HG03097 (cell line): ENCODE data around the gene HECW1.
"Not testable (repeated sequence)": the region's sequence is repeated elsewhere in the genome, so short reads cannot be mapped to it uniquely, and the experiment has no call there.

Experiments
- ATAC-seq: cut with Tn5 transposase; IDR thresholded peaks from one replicate; pipeline ENCODE4 v1.9.1; 2021; ENCODE audit not compliant: unreplicated experiment, low FRiP score

HECW1 gene

DNA sequence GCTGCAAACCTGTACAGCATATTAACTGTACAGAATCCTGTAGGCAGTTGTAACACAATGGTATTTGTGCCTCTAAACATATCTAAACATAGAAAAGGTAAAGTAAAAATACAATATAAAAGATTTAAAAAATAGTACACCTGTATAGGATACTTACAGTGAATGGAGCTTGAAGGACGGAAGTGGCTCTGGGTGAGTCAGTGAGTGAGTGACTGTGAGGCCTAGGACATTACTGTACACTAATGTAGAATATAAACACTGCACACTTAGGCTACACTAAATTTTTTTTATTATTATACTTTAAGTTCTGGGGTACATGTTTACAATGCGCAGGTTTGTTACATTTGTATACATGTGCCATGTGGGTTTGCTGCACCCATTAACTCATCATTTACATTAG lies 373.1 kb downstream of the HECW1 start:
- no peak for ATAC-seq

DNA sequence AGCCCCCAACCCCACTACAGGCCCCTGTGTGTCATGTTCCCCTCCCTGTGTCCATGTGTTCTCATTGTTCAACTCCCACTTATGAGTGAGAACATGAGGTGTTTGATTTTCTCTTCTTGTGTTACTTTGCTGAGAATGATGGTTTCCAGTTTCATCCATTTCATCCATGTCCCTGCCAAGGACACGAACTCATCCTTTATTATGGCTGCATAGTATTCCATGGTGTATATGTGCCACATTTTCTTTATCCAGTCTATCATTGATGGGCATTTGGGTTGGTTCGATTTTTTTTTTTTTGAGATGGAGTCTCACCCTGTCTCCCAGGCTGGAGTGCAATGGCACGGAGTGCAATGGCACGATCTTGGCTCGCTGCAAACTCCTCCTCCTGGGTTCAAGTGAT lies 373.6 kb downstream of the HECW1 start:
- not testable (repeated sequence) for ATAC-seq

DNA sequence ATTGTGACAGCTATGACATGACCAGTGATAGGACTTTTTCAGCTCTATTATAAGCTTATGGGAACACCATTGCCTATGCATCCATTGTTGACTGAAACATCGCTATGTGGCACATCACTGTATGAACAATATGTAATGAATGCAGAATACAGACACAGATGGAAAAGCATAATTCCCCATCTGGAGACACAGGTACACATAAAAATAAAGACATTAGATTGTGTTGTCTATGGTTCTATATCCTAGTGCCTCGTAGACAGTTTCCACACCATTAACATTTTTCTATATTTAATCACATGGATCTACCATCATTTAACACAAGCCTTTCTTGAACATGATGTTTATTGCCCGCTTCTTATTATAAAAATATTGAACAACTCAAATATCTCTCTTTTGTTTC lies 374.2 kb downstream of the HECW1 start:
- ATAC-seq, result no peak

DNA sequence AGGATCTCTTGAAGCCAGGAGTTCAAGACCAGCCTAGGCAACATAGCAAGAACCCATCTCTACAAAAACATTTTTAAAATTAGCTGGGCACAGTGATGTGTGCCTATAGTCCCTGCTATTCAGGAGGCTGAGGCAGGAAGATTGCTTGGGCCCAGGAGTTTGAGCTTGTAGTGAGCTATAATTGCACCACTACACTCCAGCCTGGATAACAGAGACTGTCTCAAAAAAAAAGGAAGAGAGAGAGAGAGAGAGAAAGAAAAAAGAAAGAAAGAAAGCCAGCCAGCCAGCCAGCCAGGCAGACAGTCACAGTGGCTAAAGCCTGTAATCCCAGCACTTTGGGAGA lies 375.3 kb downstream of the HECW1 start:
- ATAC-seq, result no peak

DNA sequence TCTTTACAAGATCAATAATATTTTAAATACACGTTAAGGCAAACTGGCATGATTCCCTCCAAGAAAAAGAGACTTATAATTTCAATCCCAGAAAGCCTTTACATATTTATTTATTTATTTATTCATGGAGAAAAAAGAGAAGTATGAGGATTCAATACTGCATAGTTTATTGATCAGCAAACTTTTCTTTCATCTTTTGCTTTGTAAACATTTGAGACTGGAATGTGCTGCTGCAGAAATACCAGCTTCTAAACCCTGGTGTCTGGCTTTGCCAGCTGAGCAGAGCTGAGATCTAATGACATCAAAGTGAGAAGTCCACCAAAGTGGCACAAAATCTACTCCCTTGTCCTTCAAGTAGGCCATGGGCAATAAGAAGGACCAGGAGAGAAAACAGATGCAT lies 376.8 kb downstream of the HECW1 start:
- ATAC-seq, result no peak

DNA sequence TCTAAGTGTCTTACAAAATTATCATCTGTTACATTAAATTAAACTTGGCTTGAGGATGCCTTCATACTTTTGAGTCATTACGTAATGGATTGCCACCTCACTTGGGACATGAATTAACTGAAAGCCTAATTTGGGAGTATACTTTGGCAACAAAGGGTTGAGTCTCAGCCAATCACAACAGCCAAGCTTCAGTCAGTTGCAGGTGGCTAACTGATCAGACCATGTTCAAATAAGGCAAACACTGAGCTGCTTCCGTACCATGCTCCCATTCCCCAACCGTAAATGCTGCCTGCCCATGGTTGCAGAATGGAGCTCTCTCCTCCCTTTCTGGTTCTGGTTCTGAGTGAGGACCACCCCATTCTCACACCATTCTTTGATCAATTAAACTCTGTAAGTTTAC lies 377.6 kb downstream of the HECW1 start:
- ATAC-seq, result no peak

DNA sequence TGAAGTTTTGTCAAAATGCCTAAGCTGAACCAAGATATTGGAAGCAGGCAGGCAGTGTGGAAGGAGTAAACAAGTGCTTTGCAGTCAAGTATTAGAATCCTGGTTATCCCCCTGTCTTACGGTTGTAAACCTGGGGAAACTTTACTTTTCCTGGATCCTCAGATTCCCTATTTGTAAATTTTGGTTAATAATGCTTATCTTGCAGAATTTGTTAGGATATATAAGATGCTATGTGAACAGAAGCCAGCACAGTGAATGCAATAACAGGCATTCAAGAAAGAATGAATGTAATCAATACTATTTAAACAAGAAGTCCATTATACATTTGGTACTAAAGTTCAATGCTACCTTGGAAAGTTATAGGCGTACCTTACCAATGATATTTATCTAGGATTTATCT lies 378.7 kb downstream of the HECW1 start:
- ATAC-seq, result no peak

DNA sequence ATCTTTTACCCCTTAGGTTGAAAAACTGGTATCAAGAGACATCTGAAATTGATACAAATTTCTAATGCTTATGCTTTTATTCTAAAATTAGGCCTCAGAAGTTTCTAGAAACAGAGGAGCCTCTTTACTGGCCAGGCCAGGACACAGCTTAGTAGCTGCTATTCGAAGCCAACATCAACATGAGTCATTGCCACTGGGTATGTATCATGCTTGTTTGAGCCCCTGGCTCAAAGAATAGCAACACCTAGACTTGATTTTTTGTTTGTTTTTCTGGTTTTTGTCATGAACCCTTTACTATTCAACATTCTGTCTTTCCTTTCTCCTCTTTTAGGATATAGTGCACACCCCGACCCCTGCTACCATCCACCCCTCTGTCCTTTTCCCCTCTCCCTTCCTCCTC lies 379.5 kb downstream of the HECW1 start:
- no peak for ATAC-seq

DNA sequence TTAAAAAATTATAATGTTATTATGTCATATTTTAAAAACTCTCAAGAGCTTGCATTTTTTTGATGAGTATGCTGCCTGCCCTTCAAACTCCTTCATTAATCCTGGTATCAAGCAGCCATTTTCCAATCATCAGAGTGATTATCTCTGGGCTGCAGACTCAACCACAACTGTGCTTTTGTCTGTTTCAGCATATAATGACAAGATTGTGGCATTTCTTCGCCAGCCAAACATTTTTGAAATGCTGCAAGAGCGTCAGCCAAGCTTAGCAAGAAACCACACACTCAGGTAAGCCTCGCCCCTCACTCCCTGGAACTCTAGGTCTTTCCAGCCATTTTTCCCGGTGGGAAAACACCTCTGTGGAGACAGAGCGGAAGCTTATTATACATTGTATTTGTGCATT lies 380.4 kb downstream of the HECW1 start:
- ATAC-seq, result no peak

DNA sequence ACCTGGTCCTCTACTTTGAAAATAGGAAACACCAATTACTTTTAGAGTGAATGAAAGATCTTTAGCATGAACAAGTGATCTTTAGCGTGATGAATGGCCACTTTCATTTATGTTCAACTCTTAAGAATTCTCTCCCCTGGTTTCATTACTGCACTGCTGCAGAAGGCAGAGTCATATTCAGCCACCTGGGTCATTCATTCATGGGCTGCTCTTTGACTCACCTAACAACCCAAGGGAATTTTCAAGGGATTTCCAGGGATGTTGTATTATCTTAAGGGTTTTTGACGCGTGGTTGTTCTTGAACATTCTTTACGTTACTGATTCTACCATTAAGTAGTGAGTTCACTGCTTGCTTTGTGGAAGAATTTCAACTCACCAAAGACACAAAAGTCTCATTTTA lies 383.1 kb downstream of the HECW1 start:
- ATAC-seq, result no peak

DNA sequence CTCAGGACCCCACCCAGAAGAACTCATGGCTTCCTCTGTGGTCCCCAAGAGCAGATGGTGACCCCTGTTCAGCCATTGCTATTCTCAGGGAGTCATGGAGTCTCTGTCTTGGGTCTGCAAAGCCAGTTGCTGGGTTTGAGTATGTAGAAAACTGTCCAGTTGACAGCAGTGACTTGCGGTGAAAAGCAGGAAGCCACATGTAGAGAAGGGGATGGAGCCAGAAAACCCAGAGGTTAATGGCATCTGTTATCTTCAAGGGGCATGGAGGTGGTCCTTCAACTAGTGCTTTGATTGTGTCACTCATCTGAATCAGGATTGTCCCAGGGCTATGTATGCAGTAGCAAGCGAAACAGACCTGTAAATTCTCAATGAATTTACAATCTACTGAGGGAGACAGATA lies 384.1 kb downstream of the HECW1 start:
- no peak for ATAC-seq

DNA sequence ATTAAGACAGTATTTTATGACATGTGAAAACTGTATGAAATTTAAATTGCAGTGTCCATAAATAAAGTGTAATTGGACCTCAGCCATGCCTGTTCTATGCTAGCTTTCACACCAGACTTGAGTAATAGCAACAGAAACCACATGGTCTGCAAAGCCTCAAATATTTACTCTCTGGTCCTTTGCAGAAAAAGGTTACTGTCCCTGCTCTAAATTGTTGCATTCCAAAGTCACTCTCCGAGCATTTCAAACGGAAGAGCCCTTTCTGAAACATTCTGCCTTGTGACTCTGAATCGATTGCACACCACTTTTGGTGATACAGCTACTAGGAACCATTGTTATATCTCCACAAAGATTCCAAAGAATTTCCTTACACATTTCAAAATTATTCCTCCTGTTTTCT lies 389.4 kb downstream of the HECW1 start:
- no peak for ATAC-seq

DNA sequence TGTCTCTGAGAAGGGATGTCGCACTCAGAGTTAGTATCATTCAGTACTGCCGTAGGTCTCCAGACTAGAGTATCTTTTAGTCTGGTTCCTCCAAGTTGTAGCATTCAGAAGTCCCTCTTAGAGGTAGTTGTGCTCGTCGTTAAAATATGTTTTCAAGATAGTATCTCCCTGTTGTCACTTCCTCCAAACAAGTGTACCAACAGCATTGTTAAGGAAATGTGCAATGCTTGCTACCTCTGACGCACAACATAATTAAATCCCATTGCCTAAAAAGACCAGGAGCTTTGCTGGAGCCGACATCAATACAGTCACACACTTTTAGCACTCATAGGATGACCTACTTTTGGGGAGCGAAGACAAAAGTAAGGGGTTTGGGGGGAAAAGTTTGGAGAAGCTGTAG lies 390.5 kb downstream of the HECW1 start:
- no peak for ATAC-seq

DNA sequence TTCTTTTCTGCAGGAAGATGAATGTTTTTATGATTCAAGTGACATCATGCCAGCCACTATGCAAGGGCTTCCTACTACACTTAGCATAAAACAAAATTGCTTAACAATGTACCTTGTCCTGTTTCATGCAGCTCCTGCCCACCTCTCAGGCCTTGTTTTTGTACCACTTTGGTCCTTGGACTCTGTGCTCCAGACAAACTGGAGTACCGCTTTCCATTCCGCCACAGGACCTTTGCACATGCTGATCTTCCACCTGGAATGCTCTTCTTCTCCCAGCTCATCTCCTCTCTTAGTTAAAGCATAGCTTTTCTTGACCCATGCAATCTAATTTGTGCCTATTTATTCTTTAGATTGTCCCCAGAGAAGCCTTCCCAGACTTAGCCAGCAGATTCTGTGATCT lies 393.0 kb downstream of the HECW1 start:
- no peak for ATAC-seq

DNA sequence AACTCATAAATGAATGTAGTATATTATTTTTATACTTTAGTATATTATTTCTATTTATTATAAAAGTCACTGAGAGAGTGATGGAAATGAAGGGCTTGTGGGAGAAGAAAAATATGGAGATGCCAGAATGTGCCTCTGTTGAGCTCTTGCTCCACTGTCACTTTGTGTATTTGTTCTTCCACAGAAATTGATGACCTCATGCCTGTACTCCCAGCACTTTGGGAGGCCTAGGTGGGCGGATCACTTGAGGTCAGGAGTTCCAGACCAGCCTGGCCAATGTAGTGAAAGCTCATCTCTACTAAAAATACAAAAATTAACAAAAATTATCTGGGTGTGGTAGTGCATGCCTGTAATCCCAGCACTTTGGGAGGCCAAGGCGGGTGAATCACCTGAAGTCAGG lies 394.0 kb downstream of the HECW1 start:
- no peak for ATAC-seq

DNA sequence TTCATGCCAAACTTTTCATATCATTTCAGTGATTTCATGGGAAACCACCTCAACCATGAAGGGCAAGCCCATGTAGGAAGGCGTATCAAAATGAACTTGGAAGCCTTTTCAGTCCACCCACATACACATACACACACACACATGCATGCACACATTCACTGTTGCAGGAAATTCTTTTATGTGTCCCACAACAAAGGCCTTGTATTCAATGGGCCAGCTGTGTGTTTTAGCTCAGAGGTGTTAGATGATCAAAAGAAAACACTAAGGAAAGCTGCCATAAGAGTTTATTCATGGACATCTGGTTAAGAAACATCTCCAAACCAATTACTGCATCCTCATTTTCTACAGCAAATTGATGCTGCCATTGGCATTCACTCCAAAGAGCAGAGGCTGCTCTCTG lies 396.0 kb downstream of the HECW1 start:
- ATAC-seq, result no peak

DNA sequence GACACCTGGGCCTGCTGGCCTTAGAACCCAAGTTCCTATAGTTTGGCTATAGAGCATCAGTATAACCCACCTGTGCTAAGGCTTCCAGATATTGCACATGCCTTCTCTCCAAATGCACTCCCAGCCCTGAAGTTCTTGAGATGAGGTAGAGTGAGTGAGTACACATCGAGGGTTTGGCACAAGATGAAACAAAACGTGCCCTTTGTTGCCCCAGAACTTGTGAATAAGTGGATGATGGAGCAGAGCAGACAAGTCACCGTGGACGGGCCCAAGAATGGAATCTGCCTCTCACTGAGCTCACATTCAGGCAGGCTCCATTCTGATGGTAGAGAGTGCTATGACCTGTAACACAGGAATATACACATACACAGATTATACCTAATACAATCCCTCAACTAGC lies 397.5 kb downstream of the HECW1 start:
- ATAC-seq, result no peak

DNA sequence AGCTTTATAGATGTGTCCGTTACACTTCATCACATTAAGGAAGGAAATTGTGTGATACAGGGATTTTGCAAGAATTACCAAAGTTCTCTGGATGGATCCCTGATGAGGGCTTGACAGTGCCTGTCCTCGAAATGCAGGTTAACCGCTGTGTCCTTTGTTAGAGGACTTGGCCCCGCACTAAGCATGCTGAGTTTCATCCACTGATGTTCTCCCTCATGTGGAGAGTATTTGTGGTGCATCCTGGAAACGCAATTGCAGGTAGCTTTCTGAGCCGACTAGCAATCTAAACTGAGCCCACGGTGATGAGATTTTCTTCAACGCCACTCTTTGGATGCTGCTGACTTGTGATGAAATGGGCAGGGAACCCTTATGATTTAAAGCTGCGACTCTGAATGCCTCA lies 398.6 kb downstream of the HECW1 start:
- ATAC-seq, result no peak

DNA sequence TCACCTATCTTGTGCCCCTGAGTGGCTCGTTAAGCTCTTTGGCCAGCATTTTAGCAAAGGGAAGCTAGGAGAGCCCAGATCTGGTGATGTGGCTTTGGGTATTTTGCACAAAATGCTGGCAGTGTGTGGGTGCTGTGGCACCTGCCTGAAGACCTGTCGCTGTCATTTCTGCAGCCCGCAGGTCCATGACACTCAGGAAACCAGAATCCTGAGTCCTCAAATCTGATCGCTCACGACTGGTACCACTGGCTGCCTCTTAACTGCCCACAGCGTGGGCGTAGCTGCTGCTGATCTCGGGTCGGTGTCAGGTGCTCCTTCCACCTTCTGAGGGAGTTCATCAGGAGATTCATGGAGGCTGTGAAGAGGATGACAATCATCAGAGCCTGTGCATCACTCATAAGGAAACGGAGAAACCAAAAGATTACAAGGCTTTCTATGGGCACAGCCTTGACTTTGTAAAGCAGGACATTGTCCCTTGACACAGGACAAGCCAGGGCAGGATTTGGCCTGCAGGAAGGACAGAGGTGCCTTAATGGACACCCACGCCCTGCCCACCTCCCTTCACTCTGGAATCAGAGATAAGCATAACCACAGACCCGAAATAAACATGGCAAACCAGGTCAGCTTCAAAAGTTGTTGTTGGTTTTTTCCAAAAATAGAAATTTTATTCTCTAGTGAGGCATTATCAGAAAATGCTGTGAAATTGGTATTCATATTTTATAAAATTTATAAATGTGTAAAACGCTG lies 399.5 kb downstream of the HECW1 start:
- no peak for ATAC-seq

DNA sequence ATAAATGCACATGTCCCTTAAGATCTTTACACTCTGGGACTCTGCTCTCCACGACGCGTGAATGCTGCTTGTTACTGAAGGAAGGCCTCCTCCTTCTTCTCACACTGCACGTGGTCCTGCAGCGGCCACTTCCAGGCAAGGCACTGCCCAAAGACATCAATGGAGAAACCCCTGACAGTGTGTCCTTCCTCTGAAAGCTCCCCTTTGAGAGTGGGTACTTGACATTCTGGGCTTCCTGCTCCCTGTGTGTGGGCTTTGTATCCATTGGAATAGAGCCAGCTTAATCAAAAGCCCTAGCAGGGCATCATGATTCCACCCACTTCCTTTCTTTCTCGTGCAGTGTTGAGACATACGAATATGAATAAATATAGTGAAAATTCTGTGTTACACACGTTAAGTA lies 400.8 kb downstream of the HECW1 start:
- ATAC-seq, result no peak

DNA sequence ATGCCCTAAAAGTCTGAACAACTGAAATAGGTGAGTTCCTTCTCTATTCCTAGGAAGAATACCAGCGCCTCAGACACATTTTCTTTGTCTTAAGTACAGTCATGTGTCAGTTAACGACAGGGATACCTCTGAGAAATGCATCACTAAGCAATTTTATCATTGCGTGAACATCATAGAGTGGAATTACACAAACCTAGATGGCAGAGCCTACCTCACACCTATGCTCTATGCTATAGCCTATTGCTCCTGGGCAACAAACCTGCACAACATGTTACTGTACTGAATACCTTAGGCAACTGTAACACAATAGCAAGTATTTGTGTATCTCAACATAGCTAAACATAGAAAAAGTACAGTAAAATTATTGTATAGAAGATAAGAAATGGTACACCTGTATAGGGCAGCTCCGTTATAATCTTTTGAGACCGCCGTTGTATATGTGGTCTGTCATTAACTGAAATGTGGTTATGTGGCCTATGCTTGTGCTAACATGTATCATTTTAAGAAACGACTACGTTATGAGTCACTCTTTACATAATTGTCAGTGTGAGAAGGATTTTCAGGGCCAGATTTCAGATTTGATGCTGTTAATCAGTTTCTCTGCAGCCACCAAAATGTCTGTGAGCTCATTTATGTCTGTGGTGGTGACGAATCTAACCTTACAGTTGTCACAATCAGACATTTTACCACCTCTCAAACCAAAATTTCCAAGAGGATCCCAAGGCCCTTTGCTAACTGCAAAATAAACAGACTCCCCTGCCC lies 404.3 kb downstream of the HECW1 start:
- ATAC-seq, result no peak

DNA sequence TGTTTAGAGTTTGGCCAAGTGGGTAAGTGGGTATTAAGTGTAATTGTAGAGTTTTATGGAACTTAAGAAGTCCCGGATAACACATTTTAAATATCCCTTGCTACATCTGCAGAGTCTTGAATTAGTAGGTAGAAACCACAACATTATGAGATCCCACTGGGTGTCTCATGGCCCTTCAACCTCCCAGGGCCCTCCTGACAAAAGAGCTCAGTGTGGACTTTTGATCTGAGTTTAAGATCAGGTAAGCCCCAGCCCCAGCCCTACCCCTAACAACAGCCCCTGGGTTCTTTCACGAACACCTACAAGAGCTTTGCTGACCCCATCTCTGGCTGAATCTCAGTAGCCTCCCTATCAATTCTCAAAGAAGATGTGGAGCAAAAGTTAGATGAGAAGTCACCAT lies 405.0 kb downstream of the HECW1 start:
- no peak for ATAC-seq
